ENCODE measurements around the gene SMG6.

Gene SMG6

DNA sequence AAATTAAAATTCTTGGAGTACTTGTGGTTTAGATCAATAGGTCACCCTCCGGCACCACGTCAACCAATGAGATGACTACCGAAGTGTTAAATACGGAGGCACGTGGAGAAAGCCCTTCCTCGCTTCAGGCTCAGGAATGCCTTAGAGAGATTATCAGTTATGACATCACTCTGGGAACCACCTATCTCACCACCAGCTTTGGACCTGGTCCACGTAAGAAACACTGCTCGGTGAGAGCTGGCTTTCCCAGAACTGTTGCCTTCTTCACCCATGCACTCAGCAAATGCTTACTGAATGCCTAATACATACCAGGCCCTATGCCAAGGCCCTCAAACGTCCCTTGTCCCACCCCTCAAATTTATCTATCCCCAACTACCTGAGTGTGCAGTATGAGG, 71.3 kb downstream of the SMG6 start:
- TF ChIP-seq, protein P1, sequence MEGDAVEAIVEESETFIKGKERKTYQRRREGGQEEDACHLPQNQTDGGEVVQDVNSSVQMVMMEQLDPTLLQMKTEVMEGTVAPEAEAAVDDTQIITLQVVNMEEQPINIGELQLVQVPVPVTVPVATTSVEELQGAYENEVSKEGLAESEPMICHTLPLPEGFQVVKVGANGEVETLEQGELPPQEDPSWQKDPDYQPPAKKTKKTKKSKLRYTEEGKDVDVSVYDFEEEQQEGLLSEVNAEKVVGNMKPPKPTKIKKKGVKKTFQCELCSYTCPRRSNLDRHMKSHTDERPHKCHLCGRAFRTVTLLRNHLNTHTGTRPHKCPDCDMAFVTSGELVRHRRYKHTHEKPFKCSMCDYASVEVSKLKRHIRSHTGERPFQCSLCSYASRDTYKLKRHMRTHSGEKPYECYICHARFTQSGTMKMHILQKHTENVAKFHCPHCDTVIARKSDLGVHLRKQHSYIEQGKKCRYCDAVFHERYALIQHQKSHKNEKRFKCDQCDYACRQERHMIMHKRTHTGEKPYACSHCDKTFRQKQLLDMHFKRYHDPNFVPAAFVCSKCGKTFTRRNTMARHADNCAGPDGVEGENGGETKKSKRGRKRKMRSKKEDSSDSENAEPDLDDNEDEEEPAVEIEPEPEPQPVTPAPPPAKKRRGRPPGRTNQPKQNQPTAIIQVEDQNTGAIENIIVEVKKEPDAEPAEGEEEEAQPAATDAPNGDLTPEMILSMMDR (IDR thresholded peaks at IDR 0.05), result no peak

DNA sequence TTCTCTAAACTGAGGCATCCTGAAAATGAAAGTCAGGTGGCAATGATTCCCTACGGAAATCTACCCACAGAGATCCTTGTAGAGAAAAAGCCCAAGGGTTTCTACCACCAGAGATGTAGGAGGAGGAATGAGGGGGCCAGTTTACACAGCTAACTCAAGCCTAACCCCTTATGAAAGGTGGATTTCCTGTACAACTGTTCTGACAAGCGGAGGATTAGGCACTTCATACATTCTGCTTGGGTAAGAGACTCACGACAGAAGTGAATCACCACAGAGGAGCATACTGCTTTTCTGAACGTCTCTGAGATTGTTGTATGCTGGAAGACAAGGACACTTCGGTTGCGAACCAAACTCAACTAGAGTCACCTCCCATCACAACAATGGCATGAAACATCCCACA, 72.7 kb downstream of the SMG6 start:
- TF ChIP-seq, protein P1 (IDR thresholded peaks at IDR 0.05), result no peak

DNA sequence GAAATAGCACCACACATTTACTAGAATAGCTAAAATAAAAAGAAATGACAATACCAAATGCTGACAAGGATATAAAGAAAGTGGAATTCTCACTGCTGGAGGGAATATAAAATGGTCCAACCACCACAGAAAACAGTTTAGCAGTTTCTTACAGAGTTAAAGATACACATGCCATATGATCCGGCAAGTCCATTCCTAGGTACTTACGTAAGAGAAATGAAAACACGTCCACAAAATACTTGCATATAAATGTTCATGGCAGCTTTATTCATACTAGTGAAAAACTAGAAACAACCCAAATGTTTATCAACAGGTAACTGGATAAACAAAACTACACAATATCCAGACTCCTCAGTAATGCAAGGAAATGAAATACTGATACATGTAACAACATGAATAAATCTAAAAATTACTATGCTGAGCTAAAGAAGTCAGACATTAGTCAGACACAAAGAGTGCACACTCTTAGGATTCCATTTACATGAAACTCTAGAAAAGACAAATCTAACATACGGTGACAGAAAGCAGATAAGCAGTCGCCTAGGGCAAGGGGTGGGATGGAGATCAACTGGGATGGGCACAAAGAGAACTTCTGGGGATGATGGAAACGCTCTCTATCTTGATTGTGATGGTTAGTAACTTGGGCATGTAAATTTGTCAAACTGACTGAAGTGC, 76.4 kb downstream of the SMG6 start:
- TF ChIP-seq, protein P1 (IDR thresholded peaks at IDR 0.05), result no peak

DNA sequence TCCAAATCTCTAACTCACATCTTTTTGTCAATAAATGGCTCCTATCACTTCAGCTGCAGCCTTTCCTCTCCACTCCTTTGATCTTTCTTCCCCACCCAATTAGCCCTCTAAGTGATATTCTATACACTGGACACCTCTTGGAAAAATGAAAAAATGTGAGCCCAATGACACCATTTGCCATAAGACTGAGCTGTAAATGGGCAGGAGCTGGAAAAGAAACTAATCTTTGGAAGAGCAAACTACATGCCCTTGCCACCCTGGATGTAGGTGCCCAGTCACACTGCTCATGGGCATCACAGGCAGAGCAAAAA, 80.0 kb downstream of the SMG6 start:
- TF ChIP-seq, protein P1 (IDR thresholded peaks at IDR 0.05), result no peak

DNA sequence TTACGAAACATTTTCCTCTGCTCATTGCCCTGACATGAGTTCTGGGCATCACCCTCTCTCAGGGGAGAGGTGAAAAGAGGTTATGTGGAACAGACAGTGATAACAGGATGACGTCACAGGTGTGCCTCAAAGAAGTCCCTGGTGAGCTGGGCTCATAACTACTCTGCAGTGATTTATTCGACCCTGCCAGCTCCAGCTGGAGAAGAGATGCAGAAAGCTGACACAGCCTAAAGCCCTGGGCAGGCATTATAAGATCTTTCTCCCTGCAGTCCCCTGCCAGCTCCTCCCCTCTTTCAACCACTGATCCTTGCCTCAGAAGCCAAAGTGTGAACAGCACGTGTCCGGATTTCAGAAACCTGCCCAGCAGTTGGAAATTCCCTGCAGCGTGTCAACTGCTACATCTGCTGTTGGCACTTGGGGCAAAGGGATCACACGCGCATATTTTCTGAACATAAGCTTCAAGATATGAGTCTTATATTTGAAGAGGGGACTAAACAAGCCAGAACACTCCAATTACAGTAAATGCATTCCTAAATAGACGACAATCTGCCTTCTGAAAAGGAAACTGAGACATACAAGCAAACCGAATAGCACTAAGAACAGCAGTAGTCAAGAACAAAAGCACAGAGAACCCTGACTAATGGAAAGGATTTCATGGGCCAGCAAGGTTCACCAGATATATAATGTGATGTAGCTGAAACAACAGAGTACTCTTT, 80.5 kb downstream of the SMG6 start:
- TF ChIP-seq, protein P1 (IDR thresholded peaks at IDR 0.05), result no peak

DNA sequence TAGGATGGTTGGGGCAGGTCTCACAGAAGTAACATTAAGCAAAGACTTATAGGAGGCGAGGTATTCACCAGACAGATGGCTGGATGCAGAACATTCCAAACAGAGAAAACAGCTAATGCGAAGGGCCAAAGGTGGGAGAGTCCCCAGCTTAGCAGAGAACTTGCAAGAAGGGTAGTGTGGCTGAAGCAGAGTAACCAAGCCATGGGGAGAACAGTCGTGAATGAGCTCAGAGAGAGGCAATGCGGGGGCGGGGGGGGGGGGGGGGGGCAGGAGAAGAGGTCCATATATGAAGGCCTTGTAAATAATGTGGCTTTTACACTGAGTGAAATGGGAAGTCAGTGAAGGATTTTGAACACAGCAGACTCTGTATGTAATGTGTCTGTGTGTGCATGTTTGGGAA, 81.3 kb downstream of the SMG6 start:
- TF ChIP-seq, protein P1 (IDR thresholded peaks at IDR 0.05), result no peak

DNA sequence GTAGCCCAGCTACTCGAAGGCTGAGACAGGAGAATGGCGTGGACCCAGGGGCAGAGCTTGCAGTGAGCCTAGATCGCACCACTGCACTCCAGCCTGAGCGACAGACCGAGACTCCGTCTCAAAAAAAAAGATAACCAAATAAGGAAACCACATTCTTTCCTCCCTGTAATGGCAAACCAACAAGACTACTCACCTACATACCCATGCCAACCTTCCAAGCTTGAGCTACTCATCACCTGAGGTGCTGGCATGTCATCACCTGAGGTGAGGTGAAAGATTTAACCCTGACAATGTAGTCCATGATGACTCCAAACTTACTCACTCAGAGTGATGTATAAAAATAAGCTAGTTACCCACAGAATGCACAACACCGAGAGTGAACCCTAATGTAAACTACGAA, 85.2 kb downstream of the SMG6 start:
- TF ChIP-seq, protein P1 (IDR thresholded peaks at IDR 0.05), result no peak
